Measurements from ENCODE around the gene POLR2F. TPM values are rescaled to one million over a fixed set of nuclear protein-coding genes. Genes with fewer than 3 reads are reported as not detected.
"Not testable (repeated sequence)": the region's sequence is repeated elsewhere in the genome, so short reads cannot be mapped to it uniquely, and the experiment has no call there.

POLR2F gene
- total RNA-seq, 2 experiments from 2014 or later: 20.2 to 21.1 TPM

DNA sequence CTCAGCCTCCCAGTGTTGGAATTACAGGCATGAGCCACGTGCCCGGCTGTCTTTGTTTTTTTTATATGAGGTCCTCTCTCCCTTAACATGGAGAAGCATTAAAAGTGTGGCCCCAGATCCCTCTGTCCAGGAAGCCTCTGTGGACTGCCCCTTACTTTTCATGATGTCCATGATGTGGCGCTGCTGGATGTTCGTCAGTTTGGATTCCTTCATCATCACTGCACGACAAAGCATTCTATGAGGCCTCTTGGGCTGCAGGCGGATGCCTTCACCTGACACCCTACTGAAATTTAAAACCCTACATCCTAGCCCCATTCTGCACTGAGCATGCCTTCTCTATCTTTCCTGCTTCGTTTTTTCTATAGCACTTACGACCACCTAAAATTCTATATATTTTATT lies 2.2 kb upstream of the POLR2F start:
- intact Hi-C loops (cut with DNase I, micrococcal nuclease): loop anchor here in 1 of 2 experiments (5.0 kb wide), 3 partner anchors 44 to 144 kb away; partner anchors contain the start of genes EIF3L, GCAT and MICALL1
- Mint-ChIP-seq H3K4me3 (peak overlapping the region; percentile 42), H3K27me3 (peaks cover 19% of the 10 kb centered on the region), H3K9me3 (no peaks in the 10 kb centered on the region), H3K36me3 (ENCODE audit: low read depth) (peaks cover 20% of the 10 kb centered on the region), H3K27ac (no peak overlapping the region), H3K4me1 (ENCODE audit: low read depth) (peaks cover 31% of the 10 kb centered on the region)
- ChIA-PET CTCF (no interaction called here), POLR2A (no interaction called here)
- no peaks in the 10 kb centered on the region for H3K36me3 ChIP-seq (ENCODE audit: insufficient read depth, low read length)
- H3K27ac ChIP-seq (ENCODE audit: low read depth in 1 of 2, low read length in 2 of 2): no peak overlapping the region
- no peak overlapping the region for H3K4me3 ChIP-seq (ENCODE audit: low read length)
- peaks cover 5 to 7% of the 10 kb centered on the region in 2 experiments for H3K27me3 ChIP-seq (ENCODE audit: control insufficient read depth in 1 of 2, insufficient read depth in 2 of 2, low read length in 2 of 2)
- peaks cover 22% of the 10 kb centered on the region for H3K4me1 ChIP-seq (ENCODE audit: insufficient read depth, low read length)
- H3K9me3 ChIP-seq (ENCODE audit: control insufficient read depth in 1 of 2, insufficient read depth in 1 of 2, low read length in 2 of 2): no peaks in the 10 kb centered on the region
- DNase-seq (no peak), ATAC-seq (ENCODE audit: poor library complexity) (no peak)
- TF ChIP-seq CTCF (IDR thresholded peaks at IDR 0.05): no peak

DNA sequence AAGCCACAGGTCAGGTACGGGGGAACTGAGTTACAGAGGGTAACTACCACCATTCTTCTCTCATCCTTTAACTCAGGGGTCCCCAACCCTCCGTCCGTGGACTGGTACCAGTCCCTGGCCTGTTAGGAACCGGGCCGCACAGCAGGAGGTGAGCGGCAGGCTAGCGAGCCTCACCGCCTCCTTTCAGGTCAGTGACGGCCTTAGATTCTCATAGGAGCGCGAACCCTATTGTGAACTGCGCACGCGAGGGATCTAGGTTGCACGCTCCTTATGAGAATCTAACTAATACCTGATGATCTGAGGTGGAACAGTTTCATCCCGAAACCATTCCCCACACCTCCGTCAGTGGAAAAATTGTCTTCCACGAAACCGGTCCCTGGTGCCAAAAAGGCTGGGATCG lies 870 bp upstream of the POLR2F start:
- CTCF ChIA-PET; ATAC-seq (ENCODE audit: poor library complexity); H3K27me3 ChIP-seq (ENCODE audit: control insufficient read depth in 1 of 2, insufficient read depth in 2 of 2, low read length in 2 of 2); H3K27ac Mint-ChIP-seq; POLR2A ChIA-PET; H3K27ac ChIP-seq (ENCODE audit: low read depth in 1 of 2, low read length in 2 of 2); H3K9me3 ChIP-seq (ENCODE audit: control insufficient read depth in 1 of 2, insufficient read depth in 1 of 2, low read length in 2 of 2); H3K9me3 Mint-ChIP-seq: not testable (repeated sequence)
- peak overlapping the region; percentile 100 for H3K4me3 Mint-ChIP-seq
- H3K4me1 ChIP-seq (ENCODE audit: insufficient read depth, low read length): peaks cover 24% of the 10 kb centered on the region
- intact Hi-C loops (cut with DNase I, micrococcal nuclease): loop anchor here in 1 of 2 experiments (5.0 kb wide), 3 partner anchors 45 to 145 kb away; partner anchors contain the start of genes EIF3L, GCAT and MICALL1
- H3K36me3 ChIP-seq (ENCODE audit: insufficient read depth, low read length): peaks cover 11% of the 10 kb centered on the region
- peak in 1 of 14 experiments; percentile 1 for DNase-seq
- H3K36me3 Mint-ChIP-seq (ENCODE audit: low read depth): peaks cover 33% of the 10 kb centered on the region
- H3K4me3 ChIP-seq (ENCODE audit: low read length): peak overlapping the region; percentile 95
- H3K4me1 Mint-ChIP-seq (ENCODE audit: low read depth): peaks cover 43% of the 10 kb centered on the region
- peaks cover 19% of the 10 kb centered on the region for H3K27me3 Mint-ChIP-seq

DNA sequence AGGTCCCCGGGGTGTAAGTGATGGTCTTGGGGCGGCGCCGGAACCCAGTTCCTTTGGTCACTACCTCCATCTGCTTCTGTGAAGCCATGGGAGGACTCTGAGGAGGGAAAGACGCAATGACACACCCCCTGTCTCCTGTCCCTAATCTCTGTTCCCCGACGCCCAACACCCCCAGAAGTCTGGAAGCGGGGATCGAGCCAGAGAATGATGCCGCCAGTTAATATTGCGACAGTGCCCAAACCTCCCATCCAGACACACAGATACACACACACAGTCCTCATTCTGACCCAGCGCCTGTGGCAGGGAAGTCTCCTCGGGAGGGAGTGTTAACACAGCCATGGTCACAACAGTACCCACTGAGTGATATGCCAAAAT lies 450 bp upstream of the POLR2F start:
- Histone ChIP-seq H3K27me3 (ENCODE audit: control insufficient read depth in 1 of 2, insufficient read depth in 2 of 2, low read length in 2 of 2) (peaks cover 5 to 7% of the 10 kb centered on the region in 2 experiments), H3K27ac (ENCODE audit: low read depth in 1 of 2, low read length in 2 of 2) (no peak overlapping the region), H3K36me3 (ENCODE audit: insufficient read depth, low read length) (peaks cover 16% of the 10 kb centered on the region), H3K4me3 (ENCODE audit: low read length) (peak overlapping the region; percentile 95), H3K4me1 (ENCODE audit: insufficient read depth, low read length) (peaks cover 25% of the 10 kb centered on the region), H3K9me3 (ENCODE audit: control insufficient read depth in 1 of 2, insufficient read depth in 1 of 2, low read length in 2 of 2) (no peaks in the 10 kb centered on the region)
- no peak for TF ChIP-seq CTCF (IDR thresholded peaks at IDR 0.05)
- no peak for DNase-seq
- CTCF ChIA-PET: interaction anchor here (0.6 to 1.7 kb wide), 3 partner anchors 13 to 376 kb away, joined by 5 to 7 read pairs (median 5); no protein-coding TSS in a partner anchor
- Mint-ChIP-seq H3K27ac (peak overlapping the region; percentile 92), H3K4me3 (peak overlapping the region; percentile 100), H3K9me3 (no peaks in the 10 kb centered on the region), H3K4me1 (ENCODE audit: low read depth) (peaks cover 46% of the 10 kb centered on the region), H3K36me3 (ENCODE audit: low read depth) (peaks cover 37% of the 10 kb centered on the region), H3K27me3 (peaks cover 19% of the 10 kb centered on the region)
- intact Hi-C loops (cut with DNase I, micrococcal nuclease): loop anchor here in 1 of 2 experiments (5.0 kb wide), 3 partner anchors 46 to 146 kb away; partner anchors contain the start of genes EIF3L, GCAT and MICALL1
- POLR2A ChIA-PET: interaction anchor here (0.6 to 1.4 kb wide), 8 partner anchors 9 to 145 kb away, joined by 3 to 10 read pairs (median 4); partner anchors contain the start of genes ANKRD54, GCAT and MICALL1
- ATAC-seq (ENCODE audit: poor library complexity): peak; percentile 45
